GM12878 (cell line): ENCODE data around the gene ZFP36. TPM values are rescaled to one million over a fixed set of nuclear protein-coding genes. Genes with fewer than 3 reads are reported as not detected.

ENCODE experiments used
- ATAC-seq: fragments of 200-7000 bp; cut with Tn5 transposase; 3 replicates; pipeline ENCODE4 v1.9.1; 2020; ENCODE audit warnings: mild to moderate bottlenecking, moderate library complexity
- BruUV-seq: library from RNA; stranded (reverse); fragments of 400-500 nt; replicated peaks from 2 replicates; lab custom pipeline; 2021; lab: Mats Ljungman, UMichigan
- CTCF ChIA-PET: fragments of 300-600 bp; sonication (Branson Sonifier 250); formaldehyde crosslinking; extraction: SDS; loops from one replicate; lab custom pipeline; 2021; ENCODE audit warnings: inconsistent platforms; lab: Yijun Ruan, JAX
- POLR2A ChIA-PET: fragments of 350-600 bp; formaldehyde crosslinking; extraction: SDS; loops from one replicate; lab custom pipeline; 2021; ENCODE audit warnings: inconsistent platforms; lab: Charles Lee
- RAD21 ChIA-PET: fragments of 300-600 bp; sonication (Branson Sonifier 250); formaldehyde crosslinking; loops from one replicate; lab custom pipeline; 2023; ENCODE audit warnings: antibody characterized with exemption; ENCODE audit not compliant: unreplicated experiment; lab: Charles Lee
- SMC1A ChIA-PET: fragments of 300-600 bp; sonication (Branson Sonifier 250); formaldehyde crosslinking; loops from one replicate; lab custom pipeline; 2023; ENCODE audit not compliant: unreplicated experiment, uncharacterized antibody; lab: Charles Lee
- DNase-seq: peaks from one replicate; pipeline ENCODE4 v3.0.0-alpha.2; 2011; ENCODE audit warnings: low read depth, low spot score
- FAIRE-seq: peaks from 3 replicates; lab custom pipeline; 2011; peaks lifted over from hg19 to GRCh38; lab: Jason Lieb, UNC
- H2AFZ ChIP-seq: 2 replicates; pipeline ENCODE4 v1.6.0; 2011; ENCODE audit warnings: low read depth, low read length, control low read depth; ENCODE audit not compliant: control insufficient read depth
- H3K27ac ChIP-seq: 2 replicates; pipeline ENCODE4 v1.5.1; 2011; ENCODE audit warnings: control low read depth; ENCODE audit not compliant: control insufficient read depth, insufficient read depth
- H3K27me3 ChIP-seq, 2 experiments: replicated peaks in 1 of 2; 2 replicates each; pipeline versions ENCODE4 v1.6.0 to v1.6.1; 2011; ENCODE audit warnings: low read length in 1 of 2; ENCODE audit not compliant: control insufficient read depth in 2 of 2, insufficient read depth in 2 of 2
- H3K36me3 ChIP-seq, 2 experiments: 2 replicates each; pipeline ENCODE4 v1.5.1; 2011; ENCODE audit warnings: low read length in 1 of 2; ENCODE audit not compliant: control insufficient read depth in 2 of 2, insufficient read depth in 2 of 2
- H3K4me1 ChIP-seq: 2 replicates; pipeline ENCODE4 v1.6.1; 2011; ENCODE audit warnings: mild to moderate bottlenecking, low read length, moderate library complexity, mixed read lengths; ENCODE audit not compliant: control insufficient read depth, insufficient read depth
- H3K4me2 ChIP-seq: 2 replicates; pipeline ENCODE4 v1.6.0; 2011; ENCODE audit warnings: control low read depth; ENCODE audit not compliant: control insufficient read depth, insufficient read depth
- H3K4me3 ChIP-seq: fragments of 200-600 bp; sonication (generic); 2 replicates; pipeline ENCODE4 v1.5.1; 2016
- H3K79me2 ChIP-seq: 2 replicates; pipeline ENCODE4 v1.6.0; 2011; ENCODE audit warnings: low read length; ENCODE audit not compliant: control insufficient read depth, insufficient read depth
- H3K9ac ChIP-seq: 2 replicates; pipeline ENCODE4 v1.8.0; 2011; ENCODE audit warnings: low read length, control low read depth, mixed read lengths; ENCODE audit not compliant: control insufficient read depth, insufficient read depth
- H3K9me3 ChIP-seq: replicated peaks from 3 replicates; pipeline ENCODE4 v1.5.1; 2011; ENCODE audit warnings: mild to moderate bottlenecking, low read length; ENCODE audit not compliant: control insufficient read depth, insufficient read depth
- H4K20me1 ChIP-seq: 2 replicates; pipeline ENCODE4 v1.6.0; 2011; ENCODE audit not compliant: control insufficient read depth, insufficient read depth
- BCLAF1 ChIP-seq: fragments of 450-650 bp; IDR thresholded peaks from 2 replicates; pipeline ENCODE4 v1.6.1; 2017; ENCODE audit warnings: antibody characterized with exemption, mild to moderate bottlenecking, moderate library complexity
- CREB1 ChIP-seq: IDR thresholded peaks from 2 replicates; pipeline ENCODE4 v1.6.1; 2012; ENCODE audit warnings: low read depth, mild to moderate bottlenecking, inconsistent platforms
- HDGF ChIP-seq: fragments of 450-650 bp; IDR thresholded peaks from 2 replicates; pipeline ENCODE4 v1.6.1; 2016; ENCODE audit warnings: antibody characterized with exemption
- MEF2A ChIP-seq: IDR thresholded peaks from 2 replicates; pipeline ENCODE4 v1.6.1; 2011; ENCODE audit warnings: low read depth, mild to moderate bottlenecking, low read length, moderate library complexity; ENCODE audit not compliant: insufficient read depth
- MEF2B ChIP-seq: fragments of 450-650 bp; IDR thresholded peaks from 2 replicates; pipeline ENCODE4 v1.6.1; 2018; ENCODE audit warnings: mild to moderate bottlenecking, moderate library complexity; ENCODE audit not compliant: partially characterized antibody, poor library complexity, severe bottlenecking
- NBN ChIP-seq: fragments of 450-650 bp; IDR thresholded peaks from 2 replicates; pipeline ENCODE4 v1.6.1; 2016
- NFXL1 ChIP-seq: fragments of 450-650 bp; IDR thresholded peaks from 2 replicates; pipeline ENCODE4 v1.6.1; 2017; ENCODE audit warnings: antibody characterized with exemption, mild to moderate bottlenecking, borderline replicate concordance
- PAX5 ChIP-seq: IDR thresholded peaks from 2 replicates; pipeline ENCODE4 v1.6.1; 2011; ENCODE audit warnings: low read depth, low read length, borderline replicate concordance
- RBBP5 ChIP-seq: fragments of 200-600 bp; sonication (generic); conservative IDR thresholded peaks from 2 replicates; pipeline ENCODE4 v1.6.1; 2016
- SIN3A ChIP-seq: IDR thresholded peaks from 2 replicates; pipeline ENCODE4 v1.6.1; 2012; ENCODE audit warnings: low read depth, low read length, improper control_type of control experiment
- SMC3 ChIP-seq: IDR thresholded peaks from 2 replicates; pipeline ENCODE4 v1.6.1; 2011; ENCODE audit warnings: low read length, improper control_type of control experiment, borderline replicate concordance
- SREBF2 ChIP-seq: IDR thresholded peaks from 2 replicates; pipeline ENCODE4 v1.6.1; 2012; ENCODE audit warnings: mild to moderate bottlenecking, low read length
- SRF ChIP-seq, 2 experiments: IDR thresholded peaks; 2 replicates each; pipeline ENCODE4 v1.6.1; 2011; ENCODE audit warnings: low read depth in 2 of 2, low read length in 2 of 2, mild to moderate bottlenecking in 1 of 2, moderate library complexity in 1 of 2
- ZBED1 ChIP-seq: IDR thresholded peaks from 2 replicates; pipeline ENCODE4 v1.6.1; 2016; ENCODE audit warnings: borderline replicate concordance
- WGBS: methylation state at CpG from one replicate; pipeline ENCODE4 v1.1.6; 2016; ENCODE audit warnings: low lambda C conversion rate; ENCODE audit not compliant: insufficient replicate concordance, insufficient coverage; ENCODE audit errors: missing lambda C conversion rate; 5-methylcytosine and 5-hydroxymethylcytosine counted together
- in situ Hi-C: fragments of 300-500 bp; cut with MboI; formaldehyde crosslinking; loops from 9 replicates; pipeline ENCODE4 v1.14.3; 2018; ENCODE audit warnings: mixed read lengths
- intact Hi-C: fragments of 100-400 bp; cut with micrococcal nuclease; formaldehyde crosslinking; loops from one replicate; pipeline ENCODE4 v1.14.2; 2022; ENCODE audit not compliant: unreplicated experiment
- polyA plus RNA-seq, 11 experiments: library from polyadenylated mRNA; depleted of rRNA in 4 of 11; unstranded in 6 of 11; stranded (reverse) in 5 of 11; fragments of >200 nt; fragmentation: Nextera tagmentation in 4 of 11; fragmentation: Illumina TruSeq in 1 of 11; extraction: Ambion mirVana in 4 of 11; extraction: Trizol in 1 of 11; gene quantifications; 1 replicate in 1 of 11; 2 replicates in 10 of 11; pipeline versions ENCODE4 v1.2.1 to v1.2.3, GENCODE V29; 2011 to 2016; ENCODE audit warnings: inconsistent platforms in 2 of 11, missing spikeins in 2 of 11, low read depth in 1 of 11
- total RNA-seq, 4 experiments: library from RNA; depleted of rRNA in 3 of 4; stranded (reverse); fragments of >200 nt in 3 of 4; fragmentation: Illumina TruSeq in 1 of 4; extraction: Trizol in 1 of 4; gene quantifications; 2 replicates each; pipeline versions ENCODE4 v1.2.1 to v1.2.3, GENCODE V29; 2013 to 2021
- TF ChIP-seq, protein P1 (sequence below): IDR thresholded peaks from 2 replicates; pipeline ENCODE4 v1.6.1; 2012; ENCODE audit warnings: improper control_type of control experiment, low read depth, low read length; ENCODE audit not compliant: insufficient replicate concordance

The ZFP36 gene
- total and polyA plus RNA-seq, 10 of the 15 experiments (the other 5 are each of a cell fraction or from before 2014, with no cell fraction given): 5.3 to 55.0 (median 18.1) TPM

DNA sequence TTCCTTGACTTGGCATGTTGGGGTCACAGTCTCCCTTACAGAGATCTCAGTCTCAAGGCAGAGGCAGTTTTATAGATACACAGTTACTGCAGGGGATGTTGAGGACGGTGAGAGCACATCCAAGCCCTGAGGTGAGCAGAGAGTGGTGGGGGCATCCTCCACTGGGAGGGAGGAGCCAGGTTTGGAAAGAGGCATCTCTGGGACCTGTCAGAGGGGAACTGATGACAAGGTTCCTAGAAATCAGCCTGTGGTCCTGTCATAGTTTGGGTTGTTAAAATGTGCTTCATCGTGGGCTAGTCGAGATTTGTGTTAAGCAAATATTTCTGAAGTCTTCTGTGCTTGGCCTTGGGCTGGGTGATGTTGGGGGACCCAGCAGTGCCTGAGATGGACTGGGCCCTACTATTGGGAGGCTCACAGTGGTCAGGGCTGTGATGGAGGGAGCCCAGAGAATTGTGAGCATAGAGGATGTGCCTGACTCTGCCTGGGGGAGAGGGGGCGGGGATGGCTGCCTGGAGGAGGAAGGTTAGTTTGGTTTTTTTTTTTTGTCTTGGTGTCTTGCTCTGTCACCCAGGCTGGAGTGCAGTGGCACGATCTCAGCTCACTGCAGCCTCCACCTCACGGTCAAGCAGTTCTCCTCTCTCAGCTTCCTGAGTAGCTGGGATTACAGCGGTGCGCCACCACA lies 42.6 kb downstream of the ZFP36 start:
- 21% methylated on average over 8 of the region's 8 CpGs for WGBS
- H4K20me1 ChIP-seq: peaks cover 6% of the 10 kb centered on the region; the same call in 1 of the 2 replicates
- peak overlapping the region; percentile 64 for H3K4me3 ChIP-seq
- H2AFZ ChIP-seq: no peak overlapping the region
- POLR2A ChIA-PET: interaction anchor here (0.6 to 2.0 kb wide), 7 partner anchors 9 to 114 kb away, joined by 3 to 9 read pairs (median 4); partner anchors contain the start of gene RPS16
- TF ChIP-seq NFXL1 (no peak), CREB1 (no peak), ZBED1 (no peak), SREBF2 (no peak), BCLAF1 (no peak), MEF2B (no peak), PAX5 (no peak), SMC3 (no peak), SIN3A (no peak), RBBP5 (no peak), MEF2A (no peak), HDGF (0 out of 2 replicates have a peak, but pooled peaks have one; percentile 46), NBN (0 out of 2 replicates have a peak, but pooled peaks have one; percentile 22), SRF (IDR thresholded peaks at IDR 0.05; ENCODE audit: low read depth in 2 of 2, low read length in 2 of 2) (no peak)
- TF ChIP-seq, protein P1, sequence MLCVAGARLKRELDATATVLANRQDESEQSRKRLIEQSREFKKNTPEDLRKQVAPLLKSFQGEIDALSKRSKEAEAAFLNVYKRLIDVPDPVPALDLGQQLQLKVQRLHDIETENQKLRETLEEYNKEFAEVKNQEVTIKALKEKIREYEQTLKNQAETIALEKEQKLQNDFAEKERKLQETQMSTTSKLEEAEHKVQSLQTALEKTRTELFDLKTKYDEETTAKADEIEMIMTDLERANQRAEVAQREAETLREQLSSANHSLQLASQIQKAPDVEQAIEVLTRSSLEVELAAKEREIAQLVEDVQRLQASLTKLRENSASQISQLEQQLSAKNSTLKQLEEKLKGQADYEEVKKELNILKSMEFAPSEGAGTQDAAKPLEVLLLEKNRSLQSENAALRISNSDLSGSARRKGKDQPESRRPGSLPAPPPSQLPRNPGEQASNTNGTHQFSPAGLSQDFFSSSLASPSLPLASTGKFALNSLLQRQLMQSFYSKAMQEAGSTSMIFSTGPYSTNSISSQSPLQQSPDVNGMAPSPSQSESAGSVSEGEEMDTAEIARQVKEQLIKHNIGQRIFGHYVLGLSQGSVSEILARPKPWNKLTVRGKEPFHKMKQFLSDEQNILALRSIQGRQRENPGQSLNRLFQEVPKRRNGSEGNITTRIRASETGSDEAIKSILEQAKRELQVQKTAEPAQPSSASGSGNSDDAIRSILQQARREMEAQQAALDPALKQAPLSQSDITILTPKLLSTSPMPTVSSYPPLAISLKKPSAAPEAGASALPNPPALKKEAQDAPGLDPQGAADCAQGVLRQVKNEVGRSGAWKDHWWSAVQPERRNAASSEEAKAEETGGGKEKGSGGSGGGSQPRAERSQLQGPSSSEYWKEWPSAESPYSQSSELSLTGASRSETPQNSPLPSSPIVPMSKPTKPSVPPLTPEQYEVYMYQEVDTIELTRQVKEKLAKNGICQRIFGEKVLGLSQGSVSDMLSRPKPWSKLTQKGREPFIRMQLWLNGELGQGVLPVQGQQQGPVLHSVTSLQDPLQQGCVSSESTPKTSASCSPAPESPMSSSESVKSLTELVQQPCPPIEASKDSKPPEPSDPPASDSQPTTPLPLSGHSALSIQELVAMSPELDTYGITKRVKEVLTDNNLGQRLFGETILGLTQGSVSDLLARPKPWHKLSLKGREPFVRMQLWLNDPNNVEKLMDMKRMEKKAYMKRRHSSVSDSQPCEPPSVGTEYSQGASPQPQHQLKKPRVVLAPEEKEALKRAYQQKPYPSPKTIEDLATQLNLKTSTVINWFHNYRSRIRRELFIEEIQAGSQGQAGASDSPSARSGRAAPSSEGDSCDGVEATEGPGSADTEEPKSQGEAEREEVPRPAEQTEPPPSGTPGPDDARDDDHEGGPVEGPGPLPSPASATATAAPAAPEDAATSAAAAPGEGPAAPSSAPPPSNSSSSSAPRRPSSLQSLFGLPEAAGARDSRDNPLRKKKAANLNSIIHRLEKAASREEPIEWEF: no peak
- intact Hi-C loops (loop anchor here (5.0 kb wide), 1 partner anchor 48 kb away; the partner anchor contains the start of gene DLL3), in situ Hi-C loops (no loop called here)
- H3K4me1 ChIP-seq: peaks cover 28% of the 10 kb centered on the region
- DNase-seq: no peak
- RAD21 ChIA-PET: interaction anchor here (3.0 kb wide), 1 partner anchor 14 kb away, joined by 7 read pairs; the partner anchor contains the start of gene RPS16
- SMC1A ChIA-PET: interaction anchor here (1.4 to 1.5 kb wide), 2 partner anchors 9 to 84 kb away, joined by 3 to 6 read pairs; no protein-coding TSS in a partner anchor
- BruUV-seq: no TSS peak
- CTCF ChIA-PET: interaction anchor here (1.5 kb wide), 1 partner anchor 84 kb away, joined by 5 read pairs; the partner anchor contains the start of gene EID2B
- ATAC-seq: peak; percentile 4
- H3K9ac ChIP-seq: no peak overlapping the region
- 0 out of 2 replicates have a peak overlapping the region, but pooled peaks have one; percentile 6 for H3K27ac ChIP-seq
- peaks cover 6 to 22% of the 10 kb centered on the region in 2 experiments for H3K36me3 ChIP-seq
- peaks cover 85% of the 10 kb centered on the region for H3K79me2 ChIP-seq
- no peaks in the 10 kb centered on the region for H3K27me3 ChIP-seq
- H3K4me2 ChIP-seq: peak overlapping the region; percentile 60
- H3K9me3 ChIP-seq: no peaks in the 10 kb centered on the region
- no peak for FAIRE-seq
